Adipose tissue (tissue), 3 donors: ENCODE measurements around the gene CPXM1. TPM values are rescaled to one million over a fixed set of nuclear protein-coding genes. Genes with fewer than 3 reads are reported as not detected.
"Not testable (repeated sequence)": the region's sequence is repeated elsewhere in the genome, so short reads cannot be mapped to it uniquely, and the experiment has no call there.

ENCODE experiments used
- H3K27ac ChIP-seq: one replicate; pipeline ENCODE4 v1.5.1; 2013; ENCODE audit warnings: low read depth, low read length
- WGBS, 3 donors: extraction: QIAGEN DNeasy Blood & Tissue Kit; methylation state at CpG; one replicate each; pipeline ENCODE4 v1.1.7; 2013; 5-methylcytosine and 5-hydroxymethylcytosine counted together
- polyA plus RNA-seq, 3 donors: library from polyadenylated mRNA; stranded (reverse); fragments of 200-250 nt; gene quantifications; one replicate each; pipeline ENCODE4 v1.2.3, GENCODE V29; 2013
- donor health status: healthy with polysubstance abuse.
- donor health status: Bipolar disorder and iron deficiency.
- donor health status: healthy.

CPXM1 gene
- polyA plus RNA-seq, 3 donors, result 3.6 to 56.0 (median 38.5) TPM

GRCh38 chr20:2783908-2784566, 16.4 kb downstream of the CPXM1 start:
- H3K27ac ChIP-seq, result no peak overlapping the region
- 73 to 87% (median 85%) methylated on average over 6 of the region's 6 CpGs for WGBS, 3 donors

- no peak overlapping the region for H3K27ac ChIP-seq
- WGBS, 3 donors, result 29 to 54% (median 48%) methylated on average over 3 of the region's 3 CpGs
These were observed 19.5 kb downstream of the CPXM1 start for GRCh38 chr20:2780948-2781347.

- 79 to 88% (median 85%) methylated on average over 10 of the region's 10 CpGs for WGBS, 3 donors
- no peak overlapping the region for H3K27ac ChIP-seq
These were observed 21.7 kb downstream of the CPXM1 start for GRCh38 chr20:2778602-2779321.

GRCh38 chr20:2775139-2775538, 25.3 kb downstream of the CPXM1 start:
- H3K27ac ChIP-seq, result no peak overlapping the region
- WGBS, 3 donors, result 88 to 94% (median 91%) methylated on average over 3 of the region's 3 CpGs

GRCh38 chr20:2773812-2774211, 26.6 kb downstream of the CPXM1 start:
- 87 to 94% (median 89%) methylated on average over 9 of the region's 9 CpGs for WGBS, 3 donors
- no peak overlapping the region for H3K27ac ChIP-seq

- H3K27ac ChIP-seq, result no peak overlapping the region
- WGBS, 3 donors, result 44 to 66% (median 50%) methylated on average over 12 of the region's 12 CpGs
These were observed 28.8 kb downstream of the CPXM1 start for GRCh38 chr20:2771631-2772080.

- H3K27ac ChIP-seq, result not testable (repeated sequence)
- 94 to 97% (median 95%) methylated on average over 12 of the region's 12 CpGs for WGBS, 3 donors
These were observed 30.3 kb downstream of the CPXM1 start for GRCh38 chr20:2770091-2770490.

- H3K27ac ChIP-seq, result no peak overlapping the region
- WGBS, 3 donors, result 33 to 66% (median 60%) methylated on average over 5 of the region's 5 CpGs
These were observed 31.8 kb downstream of the CPXM1 start for GRCh38 chr20:2768632-2769015.

GRCh38 chr20:2767768-2768631, 32.4 kb downstream of the CPXM1 start:
- no peak overlapping the region for H3K27ac ChIP-seq
- 32 to 62% (median 56%) methylated on average over 15 of the region's 15 CpGs for WGBS, 3 donors

GRCh38 chr20:2763186-2763585, 37.2 kb downstream of the CPXM1 start:
- no peak overlapping the region for H3K27ac ChIP-seq

GRCh38 chr20:2762578-2763131, 37.8 kb downstream of the CPXM1 start:
- no peak overlapping the region for H3K27ac ChIP-seq
- 44 to 55% (median 54%) methylated on average over 2 of the region's 2 CpGs for WGBS, 3 donors

More at GRCh38 chr20:2763186-2763585, 37.2 kb downstream of the CPXM1 start:
- 44 to 59% (median 57%) methylated on average over 5 of the region's 5 CpGs for WGBS, 3 donors

GRCh38 chr20:2761885-2762284, 38.5 kb downstream of the CPXM1 start:
- WGBS, 3 donors, result 92 to 94% (median 92%) methylated on average over 4 of the region's 4 CpGs
- no peak overlapping the region for H3K27ac ChIP-seq

GRCh38 chr20:2760952-2761305, 39.5 kb downstream of the CPXM1 start:
- 88 to 99% (median 96%) methylated on average over 2 of the region's 2 CpGs for WGBS, 3 donors
- H3K27ac ChIP-seq, result no peak overlapping the region

GRCh38 chr20:2760297-2760951, 40.0 kb downstream of the CPXM1 start:
- 83 to 96% (median 93%) methylated on average over 7 of the region's 7 CpGs for WGBS, 3 donors
- H3K27ac ChIP-seq, result no peak overlapping the region

- no peak overlapping the region for H3K27ac ChIP-seq
- 66 to 70% (median 69%) methylated on average over 19 of the region's 19 CpGs for WGBS, 3 donors
These were observed 40.7 kb downstream of the CPXM1 start for GRCh38 chr20:2759603-2760296.

GRCh38 chr20:2759143-2759542, 41.3 kb downstream of the CPXM1 start:
- WGBS, 3 donors, result 86 to 89% (median 88%) methylated on average over 10 of the region's 10 CpGs

GRCh38 chr20:2757969-2758368, 42.5 kb downstream of the CPXM1 start:
- no peak overlapping the region for H3K27ac ChIP-seq
- 63 to 78% (median 75%) methylated on average over 5 of the region's 5 CpGs for WGBS, 3 donors

More at GRCh38 chr20:2759143-2759542, 41.3 kb downstream of the CPXM1 start:
- H3K27ac ChIP-seq, result no peak overlapping the region

- no peak overlapping the region for H3K27ac ChIP-seq
- 91 to 92% (median 91%) methylated on average over 5 of the region's 5 CpGs for WGBS, 3 donors
These were observed 43.4 kb downstream of the CPXM1 start for GRCh38 chr20:2757001-2757400.
